WTC11 (cell line): Measurements from ENCODE around the gene NMRAL1. TPM values are rescaled to one million over a fixed set of nuclear protein-coding genes. Genes with fewer than 3 reads are reported as not detected.

Source experiments
- ATF3 ChIP-seq: sonication (generic); formaldehyde crosslinking; conservative IDR thresholded peaks from 2 replicates; pipeline ENCODE4 v1.8.1; 2022; ENCODE audit warnings: mild to moderate bottlenecking, missing genetic modification reagents
- FOXP4 ChIP-seq: sonication (generic); formaldehyde crosslinking; IDR thresholded peaks from 2 replicates; pipeline ENCODE4 v1.8.0; 2022; ENCODE audit warnings: mild to moderate bottlenecking, missing genetic modification reagents
- MLX ChIP-seq: sonication (generic); formaldehyde crosslinking; IDR thresholded peaks from 2 replicates; pipeline ENCODE4 v1.8.1; 2023; ENCODE audit warnings: mild to moderate bottlenecking, missing genetic modification reagents, moderate library complexity
- NFYB ChIP-seq: sonication (generic); formaldehyde crosslinking; conservative IDR thresholded peaks from 2 replicates; pipeline ENCODE4 v1.8.0; 2022; ENCODE audit warnings: low read depth, missing genetic modification reagents
- PRRX2 ChIP-seq: fragments of 250-450 bp; sonication (Bioruptor Pico); IDR thresholded peaks from 2 replicates; pipeline ENCODE4 v1.8.0; 2021; ENCODE audit warnings: mild to moderate bottlenecking
- ZNF671 ChIP-seq: fragments of 250-450 bp; sonication (Bioruptor Pico); IDR thresholded peaks from 2 replicates; pipeline ENCODE4 v1.8.0; 2021; ENCODE audit warnings: mild to moderate bottlenecking
- total RNA-seq: library from RNA; stranded (reverse); gene quantifications from 3 replicates; pipeline ENCODE4 v1.2.3, GENCODE V29; 2021

The NMRAL1 gene
- total RNA-seq, 1 experiment from 2014 or later, result 68.1 TPM

- no peak for TF ChIP-seq ATF3
- TF ChIP-seq ZNF671, result no peak
- no peak for TF ChIP-seq FOXP4 (CRISPR knock-in tag)
- no peak for TF ChIP-seq NFYB (CRISPR knock-in tag)
- TF ChIP-seq PRRX2 (CRISPR knock-in tag), result no peak
- TF ChIP-seq MLX (CRISPR knock-in tag), result no peak
Observed at GRCh38 chr16:4412159-4412558, 62.3 kb downstream of the NMRAL1 start (continued).

Other genes with a start within 250 kb of the NMRAL1 start
- gene SRL, start 232.5 kb downstream of the NMRAL1 start, total RNA-seq, result 0.11 TPM in 1 of 3 replicates, not detected in the others
- 31.9 to 36.5 TPM (median 34.2 TPM) in 3 replicates for gene TFAP4, start 201.6 kb downstream of the NMRAL1 start, total RNA-seq
- gene GLIS2, start 158.6 kb downstream of the NMRAL1 start, total RNA-seq, result 19.5 to 23.0 TPM (median 20.1 TPM) in 3 replicates
- gene PAM16, start 123.3 kb downstream of the NMRAL1 start, total RNA-seq, result 87.2 to 93.7 TPM (median 88.9 TPM) in 3 replicates
- 8.0 to 9.1 TPM (median 8.3 TPM) in 3 replicates for gene VASN, start 102.8 kb downstream of the NMRAL1 start, total RNA-seq
- gene CORO7, start 58.0 kb downstream of the NMRAL1 start, total RNA-seq, result 36.7 to 45.5 TPM (median 38.6 TPM) in 3 replicates
- 54.8 to 64.1 TPM (median 56.0 TPM) in 3 replicates for gene DNAJA3, start 48.8 kb downstream of the NMRAL1 start, total RNA-seq
- 29.5 to 42.6 TPM (median 31.1 TPM) in 3 replicates for gene HMOX2, start 1.8 kb upstream of the NMRAL1 start, total RNA-seq
- 68.9 to 79.2 TPM (median 78.9 TPM) in 3 replicates for gene CDIP1, start 64.1 kb upstream of the NMRAL1 start, total RNA-seq
- 1.3 to 2.1 TPM (median 1.5 TPM) in 3 replicates for gene C16orf96, start 81.7 kb upstream of the NMRAL1 start, total RNA-seq
- 56.8 to 59.5 TPM (median 59.0 TPM) in 3 replicates for gene UBALD1, start 140.3 kb upstream of the NMRAL1 start, total RNA-seq
- gene MGRN1, start 150.2 kb upstream of the NMRAL1 start, total RNA-seq, result 79.4 to 88.8 TPM (median 80.7 TPM) in 3 replicates
- gene NUDT16L1, start 218.9 kb upstream of the NMRAL1 start, total RNA-seq, result 41.8 to 45.8 TPM (median 42.0 TPM) in 3 replicates